ENCODE data around the gene PIP5KL1.
"Not testable (repeated sequence)": the region's sequence is repeated elsewhere in the genome, so short reads cannot be mapped to it uniquely, and the experiment has no call there.

Gene PIP5KL1

GRCh38 chr9:127893392-127893791 is 37.2 kb downstream of the PIP5KL1 start:
- no peak for DNase-seq (ENCODE audit: low spot score)

- DNase-seq (ENCODE audit: low spot score), result no peak
Observed at GRCh38 chr9:127892831-127893230, 37.7 kb downstream of the PIP5KL1 start.

- DNase-seq (ENCODE audit: low spot score), result no peak
Observed at GRCh38 chr9:127890053-127890452, 40.5 kb downstream of the PIP5KL1 start.

GRCh38 chr9:127887792-127888191 is 42.8 kb downstream of the PIP5KL1 start:
- DNase-seq (ENCODE audit: low spot score), result no peak

GRCh38 chr9:127886401-127886972 is 44.1 kb downstream of the PIP5KL1 start:
- no peak for DNase-seq (ENCODE audit: low spot score)

- DNase-seq (ENCODE audit: low spot score), result no peak
Observed at GRCh38 chr9:127885508-127886281, 44.9 kb downstream of the PIP5KL1 start.

GRCh38 chr9:127884976-127885490 is 45.5 kb downstream of the PIP5KL1 start:
- DNase-seq (ENCODE audit: low spot score), result no peak

- no peak for DNase-seq (ENCODE audit: low spot score)
Observed at GRCh38 chr9:127884427-127884911, 46.1 kb downstream of the PIP5KL1 start.

- no peak for DNase-seq (ENCODE audit: low spot score)
Observed at GRCh38 chr9:127883959-127884358, 46.6 kb downstream of the PIP5KL1 start.

- not testable (repeated sequence) for DNase-seq (ENCODE audit: low spot score)
Observed at GRCh38 chr9:127881715-127882114, 48.9 kb downstream of the PIP5KL1 start.

- DNase-seq (ENCODE audit: low spot score), result no peak
Observed at GRCh38 chr9:127880143-127880542, 50.4 kb downstream of the PIP5KL1 start.

- DNase-seq (ENCODE audit: low spot score), result no peak
Observed at GRCh38 chr9:127878652-127879390, 51.8 kb downstream of the PIP5KL1 start.

- DNase-seq (ENCODE audit: low spot score), result no peak
Observed at GRCh38 chr9:127878001-127878651, 52.5 kb downstream of the PIP5KL1 start.

- no peak for DNase-seq (ENCODE audit: low spot score)
Observed at GRCh38 chr9:127877566-127877998, 53.0 kb downstream of the PIP5KL1 start, which contains the start of gene AK1. TSS of gene AK1 (minus strand) at chr9:127877675. CDS start at chr9:127874617, 3,058 bp downstream.

- no peak for DNase-seq (ENCODE audit: low spot score)
Observed at GRCh38 chr9:127876764-127877562, 53.6 kb downstream of the PIP5KL1 start.

GRCh38 chr9:127876026-127876763 is 54.4 kb downstream of the PIP5KL1 start:
- DNase-seq (ENCODE audit: low spot score), result no peak

- no peak for DNase-seq (ENCODE audit: low spot score)
Observed at GRCh38 chr9:127875306-127875966, 55.1 kb downstream of the PIP5KL1 start.

GRCh38 chr9:127874301-127875221 is 56.0 kb downstream of the PIP5KL1 start:
- DNase-seq (ENCODE audit: low spot score), result no peak

- no peak for DNase-seq (ENCODE audit: low spot score)
Observed at GRCh38 chr9:127873886-127874285, 56.7 kb downstream of the PIP5KL1 start.

All from CD4-positive, alpha-beta T cell treated with Interleukin-6 at 100 ng/mL for 8 hours (primary cell).